HL-60 (cell line): ENCODE measurements around the gene AFF3.

Experiments
- CTCF ChIP-seq: IDR thresholded peaks from one replicate; pipeline ENCODE4 v1.5.1; 2011; ENCODE audit warnings: low read length, control low read depth, inconsistent platforms; ENCODE audit not compliant: insufficient read depth
- GABPA ChIP-seq: IDR thresholded peaks from 2 replicates; pipeline ENCODE4 v1.6.1; 2012; ENCODE audit warnings: low read depth
- POLR2AphosphoS5 ChIP-seq: IDR thresholded peaks from 2 replicates; pipeline ENCODE4 v1.6.1; 2012; ENCODE audit warnings: low read depth
- TF ChIP-seq, protein P1 (sequence below): IDR thresholded peaks from 2 replicates; pipeline ENCODE4 v1.6.1; 2012; ENCODE audit warnings: low read depth; ENCODE audit not compliant: insufficient replicate concordance

- TF ChIP-seq CTCF = no peak
- TF ChIP-seq GABPA = no peak
- TF ChIP-seq, protein P1, sequence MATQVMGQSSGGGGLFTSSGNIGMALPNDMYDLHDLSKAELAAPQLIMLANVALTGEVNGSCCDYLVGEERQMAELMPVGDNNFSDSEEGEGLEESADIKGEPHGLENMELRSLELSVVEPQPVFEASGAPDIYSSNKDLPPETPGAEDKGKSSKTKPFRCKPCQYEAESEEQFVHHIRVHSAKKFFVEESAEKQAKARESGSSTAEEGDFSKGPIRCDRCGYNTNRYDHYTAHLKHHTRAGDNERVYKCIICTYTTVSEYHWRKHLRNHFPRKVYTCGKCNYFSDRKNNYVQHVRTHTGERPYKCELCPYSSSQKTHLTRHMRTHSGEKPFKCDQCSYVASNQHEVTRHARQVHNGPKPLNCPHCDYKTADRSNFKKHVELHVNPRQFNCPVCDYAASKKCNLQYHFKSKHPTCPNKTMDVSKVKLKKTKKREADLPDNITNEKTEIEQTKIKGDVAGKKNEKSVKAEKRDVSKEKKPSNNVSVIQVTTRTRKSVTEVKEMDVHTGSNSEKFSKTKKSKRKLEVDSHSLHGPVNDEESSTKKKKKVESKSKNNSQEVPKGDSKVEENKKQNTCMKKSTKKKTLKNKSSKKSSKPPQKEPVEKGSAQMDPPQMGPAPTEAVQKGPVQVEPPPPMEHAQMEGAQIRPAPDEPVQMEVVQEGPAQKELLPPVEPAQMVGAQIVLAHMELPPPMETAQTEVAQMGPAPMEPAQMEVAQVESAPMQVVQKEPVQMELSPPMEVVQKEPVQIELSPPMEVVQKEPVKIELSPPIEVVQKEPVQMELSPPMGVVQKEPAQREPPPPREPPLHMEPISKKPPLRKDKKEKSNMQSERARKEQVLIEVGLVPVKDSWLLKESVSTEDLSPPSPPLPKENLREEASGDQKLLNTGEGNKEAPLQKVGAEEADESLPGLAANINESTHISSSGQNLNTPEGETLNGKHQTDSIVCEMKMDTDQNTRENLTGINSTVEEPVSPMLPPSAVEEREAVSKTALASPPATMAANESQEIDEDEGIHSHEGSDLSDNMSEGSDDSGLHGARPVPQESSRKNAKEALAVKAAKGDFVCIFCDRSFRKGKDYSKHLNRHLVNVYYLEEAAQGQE = no peak
- TF ChIP-seq POLR2AphosphoS5 = no peak
These were observed 78.2 kb downstream of the AFF3 start for GRCh38 chr2:100064165-100064564.
